OCI-LY7 (cell line): Measurements from ENCODE around the gene MINDY2. TPM values are rescaled to one million over a fixed set of nuclear protein-coding genes. Genes with fewer than 3 reads are reported as not detected.

ENCODE experiments used
- BruUV-seq: library from RNA; stranded (reverse); fragments of 400-500 nt; replicated peaks from 2 replicates; lab custom pipeline; 2021; lab: Mats Ljungman, UMichigan
- CTCF ChIA-PET: fragments of 300-600 bp; sonication (Branson Sonifier 250); formaldehyde crosslinking; loops from one replicate; lab custom pipeline; 2022; ENCODE audit warnings: antibody characterized with exemption; ENCODE audit not compliant: unreplicated experiment; lab: Charles Lee
- POLR2A ChIA-PET: fragments of 300-600 bp; sonication (Branson Sonifier 250); formaldehyde crosslinking; loops from one replicate; lab custom pipeline; 2022; ENCODE audit warnings: antibody characterized with exemption; lab: Charles Lee
- DNase-seq: peaks from one replicate; pipeline ENCODE4 v3.0.0-alpha.2; 2015; ENCODE audit warnings: low spot score
- H2AFZ ChIP-seq: fragments of 200-600 bp; sonication (generic), shearing (Covaris generic); 2 replicates; pipeline ENCODE4 v1.6.1; 2014; ENCODE audit warnings: mild to moderate bottlenecking, antibody characterized with exemption, low read length, moderate library complexity
- H3K27ac ChIP-seq: fragments of 200-600 bp; sonication (generic); 2 replicates; pipeline ENCODE4 v1.5.1; 2014; ENCODE audit warnings: mixed run types, low read depth, mild to moderate bottlenecking, moderate library complexity, low read length, inconsistent platforms; ENCODE audit not compliant: poor library complexity, severe bottlenecking
- H3K36me3 ChIP-seq: fragments of 200-600 bp; sonication (generic); 2 replicates; pipeline ENCODE4 v1.6.1; 2014; ENCODE audit warnings: mild to moderate bottlenecking, antibody characterized with exemption, low read length, moderate library complexity, mixed read lengths; ENCODE audit not compliant: insufficient read depth
- H3K4me1 ChIP-seq: fragments of 200-600 bp; sonication (generic); 2 replicates; pipeline ENCODE4 v1.5.1; 2014; ENCODE audit warnings: mild to moderate bottlenecking, low read length; ENCODE audit not compliant: insufficient read depth, poor library complexity, severe bottlenecking
- H3K4me2 ChIP-seq: fragments of 200-600 bp; sonication (generic); 2 replicates; pipeline ENCODE4 v1.6.1; 2014; ENCODE audit warnings: mild to moderate bottlenecking, low read length
- H3K4me3 ChIP-seq: fragments of 200-600 bp; sonication (generic); 2 replicates; pipeline ENCODE4 v1.5.1; 2014; ENCODE audit warnings: mild to moderate bottlenecking, low read depth, low read length; ENCODE audit not compliant: poor library complexity, severe bottlenecking
- H3K79me2 ChIP-seq: fragments of 200-600 bp; sonication (generic); 2 replicates; pipeline ENCODE4 v1.6.1; 2016; ENCODE audit warnings: low read depth, mild to moderate bottlenecking, low read length, moderate library complexity, mixed read lengths; ENCODE audit not compliant: insufficient read depth
- H3K9me2 ChIP-seq: fragments of 200-600 bp; sonication (generic); 2 replicates; pipeline ENCODE4 v1.6.1; 2016; ENCODE audit warnings: mild to moderate bottlenecking, low read length, mixed read lengths; ENCODE audit not compliant: insufficient read depth
- H3K9me3 ChIP-seq: fragments of 200-600 bp; sonication (generic); 2 replicates; pipeline ENCODE4 v1.6.1; 2014; ENCODE audit warnings: mild to moderate bottlenecking, mixed run types, low read length, mixed read lengths
- H4K20me1 ChIP-seq: fragments of 200-600 bp; sonication (generic); 2 replicates; pipeline ENCODE4 v1.6.1; 2014; ENCODE audit warnings: mild to moderate bottlenecking, antibody characterized with exemption, low read length, moderate library complexity, mixed read lengths; ENCODE audit not compliant: insufficient read depth
- CTCF ChIP-seq: fragments of 200-600 bp; sonication (generic); conservative IDR thresholded peaks from 2 replicates; pipeline ENCODE4 v1.5.1; 2014; ENCODE audit warnings: mild to moderate bottlenecking, antibody characterized with exemption, low read length, moderate library complexity, mixed read lengths
- EZH2phosphoT487 ChIP-seq: fragments of 200-600 bp; sonication (generic); IDR thresholded peaks from 2 replicates; pipeline ENCODE4 v1.6.1; 2018; ENCODE audit warnings: low read depth, borderline replicate concordance, mild to moderate bottlenecking, mixed run types, antibody characterized with exemption, low read length, moderate library complexity, mixed read lengths
- intact Hi-C: fragments of 100-400 bp; cut with micrococcal nuclease; formaldehyde crosslinking; loops from one replicate; pipeline ENCODE4 v1.10.0; 2022; ENCODE audit not compliant: unreplicated experiment
- total RNA-seq, 2 experiments: library from RNA; depleted of rRNA in 1 of 2; stranded (reverse); fragments of >200 nt in 1 of 2; shearing (Covaris generic) in 1 of 2; gene quantifications; 2 replicates each; pipeline ENCODE4 v1.2.3, GENCODE V29; 2014 to 2022

The MINDY2 gene
- total RNA-seq, 2 experiments from 2014 or later = 10.5 to 15.7 TPM

GRCh38 chr15:58749532-58750337, 21.4 kb upstream of the MINDY2 start, which contains the start of gene ADAM10:
TSS of gene ADAM10 (minus strand) at chr15:58749707. CDS start at chr15:58749534, 173 bp downstream.
- Histone ChIP-seq H4K20me1 (peaks cover 24% of the 10 kb centered on the region), H3K4me1 (peaks cover 32% of the 10 kb centered on the region), H3K27ac (peak within 1 kb of the TSS; percentile 84), H3K4me2 (peak within 1 kb of the TSS; percentile 80), H3K9me2 (no peaks in the 10 kb centered on the region), H3K79me2 (peaks cover 41% of the 10 kb centered on the region), H3K36me3 (peaks cover 4% of the 10 kb centered on the region; the same call in 1 of the 2 replicates), H3K9me3 (no peaks in the 10 kb centered on the region), H2AFZ (peak within 1 kb of the TSS; percentile 98), H3K4me3 (peak within 1 kb of the TSS; percentile 87)
- ChIA-PET POLR2A (interaction anchor here (0.5 to 1.4 kb wide), 14 partner anchors 11 to 974 kb away, joined by 3 to 30 read pairs (median 3); partner anchors contain the start of gene MINDY2), CTCF (interaction anchor here (0.6 to 1.1 kb wide), 7 partner anchors 9 to 497 kb away, joined by 3 to 10 read pairs (median 3); partner anchors contain the start of gene MINDY2)
- intact Hi-C loops = loop anchor here (2.0 to 10.0 kb wide), 3 partner anchors 23 to 185 kb away; partner anchors contain the start of gene SLTM
- TF ChIP-seq EZH2phosphoT487 = no peak
- TF ChIP-seq CTCF = no peak
- BruUV-seq = no TSS peak
- DNase-seq = peak; percentile 99

GRCh38 chr15:58752716-58753115, 18.4 kb upstream of the MINDY2 start:
- Histone ChIP-seq H2AFZ (no peak overlapping the region), H3K36me3 (no peaks in the 10 kb centered on the region), H3K27ac (no peak overlapping the region), H3K4me1 (peaks cover 9% of the 10 kb centered on the region), H4K20me1 (peaks cover 5% of the 10 kb centered on the region; the same call in 1 of the 2 replicates), H3K9me2 (no peaks in the 10 kb centered on the region), H3K4me3 (no peak overlapping the region), H3K9me3 (no peaks in the 10 kb centered on the region), H3K79me2 (peaks cover 11% of the 10 kb centered on the region), H3K4me2 (no peak overlapping the region)
- no peak for DNase-seq
- intact Hi-C loops = no loop called here
- TF ChIP-seq EZH2phosphoT487 (no peak), CTCF (no peak)
- ChIA-PET CTCF (no interaction called here), POLR2A (interaction anchor here (0.5 to 1.9 kb wide), 3 partner anchors 11 to 366 kb away, joined by 3 to 10 read pairs (median 3); partner anchors contain the start of gene MINDY2)
- BruUV-seq = no TSS peak
